Activated naive CD4-positive, alpha-beta T cell (primary cell): ENCODE results near the gene TEAD1.

ENCODE experiments used
- DNase-seq, 4 experiments: peaks; one replicate each; lab custom pipeline; 2025; lab: John Stamatoyannopoulos, UW

TEAD1 gene

GRCh38 chr11:12943311-12943710 lies 269.1 kb downstream of the TEAD1 start:
- no peak for DNase-seq

- DNase-seq = no peak
These were observed 270.7 kb downstream of the TEAD1 start for GRCh38 chr11:12944889-12945288.

DNA sequence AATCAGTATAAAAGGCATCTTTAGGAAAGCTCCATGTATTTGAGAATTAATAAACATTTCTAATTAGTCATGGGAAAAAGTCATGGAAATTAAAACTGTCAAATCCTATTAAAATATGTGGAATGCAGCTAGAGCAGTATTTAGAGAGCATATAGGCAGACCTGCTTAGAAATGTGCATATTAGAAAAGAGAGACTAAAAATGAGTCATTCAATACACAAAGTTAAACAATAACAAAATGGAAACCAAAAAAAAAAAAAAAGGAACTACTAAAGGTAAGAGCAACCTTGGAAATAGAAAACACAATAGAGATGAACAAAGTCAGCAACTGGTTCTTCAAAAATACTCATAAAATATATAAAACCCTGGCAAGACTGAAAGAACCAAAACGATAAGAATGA lies 275.2 kb downstream of the TEAD1 start:
- no peak for DNase-seq

GRCh38 chr11:12950670-12951069 lies 276.4 kb downstream of the TEAD1 start:
- DNase-seq = no peak

GRCh38 chr11:12951376-12951775 lies 277.2 kb downstream of the TEAD1 start:
- no peak for DNase-seq

DNA sequence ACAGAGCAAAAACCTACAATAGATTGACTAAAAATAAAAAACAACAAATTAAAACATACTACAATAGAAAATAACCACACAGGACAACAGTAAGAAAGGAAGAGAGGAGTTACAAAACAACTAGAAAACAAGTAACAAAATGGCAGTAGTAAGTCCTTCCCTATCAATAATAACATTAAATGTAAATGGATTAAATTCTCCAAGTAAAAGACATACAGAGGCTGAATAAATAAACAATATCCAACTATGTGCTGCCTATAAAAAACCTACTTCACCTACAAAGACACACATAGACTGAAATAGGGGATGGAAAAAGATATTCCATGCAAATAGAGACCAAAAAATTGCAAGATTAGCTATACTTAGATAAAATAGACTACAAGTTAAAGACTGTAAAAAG lies 277.9 kb downstream of the TEAD1 start:
- DNase-seq = no peak

GRCh38 chr11:12958986-12959385 lies 284.8 kb downstream of the TEAD1 start:
- DNase-seq = no peak

GRCh38 chr11:12961615-12962014 lies 287.4 kb downstream of the TEAD1 start:
- DNase-seq = no peak

- DNase-seq = no peak
These were observed 288.1 kb downstream of the TEAD1 start for GRCh38 chr11:12962306-12962705.

DNA sequence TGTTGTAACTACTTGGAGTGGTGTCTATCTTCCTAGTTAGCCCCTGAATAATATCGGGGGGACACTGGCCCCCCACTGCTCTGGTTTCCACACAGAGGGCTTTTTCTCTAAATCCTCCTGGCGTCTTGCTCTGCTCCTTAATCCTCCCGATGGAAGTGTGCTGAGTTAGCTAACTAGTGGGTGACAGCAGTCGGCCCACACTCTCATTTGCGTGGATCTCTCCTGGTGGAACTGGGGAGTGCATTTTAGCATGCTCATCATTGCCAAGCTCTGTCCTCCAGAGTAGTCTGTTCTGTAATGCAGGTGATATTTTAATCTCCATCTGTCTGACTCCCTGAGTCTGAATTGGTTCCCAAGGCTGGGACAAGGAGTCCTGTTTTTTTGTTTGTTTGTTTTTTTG lies 288.8 kb downstream of the TEAD1 start:
- no peak for DNase-seq

DNA sequence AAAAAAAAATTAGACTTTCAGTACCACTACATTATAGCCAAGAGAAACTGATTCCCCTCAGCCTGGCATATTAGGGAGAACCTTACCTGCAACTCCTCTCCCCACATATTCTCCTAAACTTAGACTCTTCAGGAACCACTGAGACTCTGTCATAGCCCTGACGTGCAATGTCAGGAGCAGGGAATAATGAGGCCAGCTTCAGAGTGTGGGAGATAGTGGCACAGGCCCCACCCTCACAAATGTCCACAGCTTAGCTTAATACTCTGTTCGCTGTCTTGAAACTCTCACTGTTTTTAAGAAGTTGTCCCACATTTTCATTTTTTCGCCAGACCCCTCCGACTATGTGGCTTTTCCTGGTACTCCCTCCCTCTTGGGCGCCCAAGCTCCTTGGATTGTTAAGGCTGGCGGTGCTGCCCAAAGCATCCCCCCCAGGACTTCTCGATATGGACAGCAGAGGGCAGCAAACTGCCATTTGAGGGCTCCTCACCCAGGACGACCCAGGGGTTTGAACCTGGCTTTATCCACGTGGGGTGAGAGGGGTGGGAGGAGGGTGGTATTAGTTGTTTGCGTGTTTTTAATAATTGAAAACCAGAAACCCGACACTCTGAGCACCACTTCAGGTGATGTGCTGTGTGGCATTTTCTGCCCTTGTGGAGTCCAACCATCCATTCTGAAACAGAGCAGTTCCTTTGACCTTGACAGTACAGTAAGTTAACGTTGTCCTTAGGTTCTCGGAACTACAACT lies 289.7 kb downstream of the TEAD1 start:
- DNase-seq = peak; percentile 11 to 36 (median 23)

DNA sequence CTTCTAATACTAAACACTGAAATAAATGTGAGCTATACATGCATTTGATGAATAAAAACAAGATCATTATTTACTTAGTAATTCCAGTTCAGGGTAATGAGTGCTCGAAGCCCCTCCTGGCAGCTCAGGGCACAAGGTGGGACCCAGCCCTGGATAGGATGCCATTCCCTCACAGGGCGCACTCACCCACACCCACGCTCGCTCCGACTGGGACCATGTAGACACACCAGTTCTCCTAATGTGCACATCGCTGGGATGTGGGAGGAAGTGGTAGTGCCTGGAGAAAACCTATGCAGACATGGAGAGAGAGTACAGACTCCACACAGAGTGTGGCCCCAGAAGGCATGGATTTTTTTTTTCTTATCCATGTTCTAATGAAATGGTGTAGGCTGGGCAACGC lies 290.4 kb downstream of the TEAD1 start:
- no peak for DNase-seq

DNA sequence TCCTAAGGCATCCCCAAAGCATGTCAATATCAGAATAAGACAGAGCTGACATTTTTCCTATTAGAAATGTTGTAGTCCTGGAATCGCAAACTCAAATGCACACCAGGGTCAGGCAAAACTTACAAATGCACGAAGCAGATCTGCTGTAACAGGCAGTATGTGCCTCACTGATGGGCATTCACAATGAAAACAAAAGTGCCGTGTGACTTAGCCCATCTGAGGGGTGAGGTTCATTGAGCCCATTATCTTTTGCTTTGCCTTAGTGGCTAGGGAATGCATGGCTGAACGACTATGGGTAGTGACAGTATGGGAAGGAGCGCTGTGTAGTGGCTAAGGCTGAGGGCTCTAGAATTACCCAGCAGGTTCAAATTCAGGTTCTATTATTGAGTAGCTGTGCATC lies 291.8 kb downstream of the TEAD1 start:
- no peak for DNase-seq

DNA sequence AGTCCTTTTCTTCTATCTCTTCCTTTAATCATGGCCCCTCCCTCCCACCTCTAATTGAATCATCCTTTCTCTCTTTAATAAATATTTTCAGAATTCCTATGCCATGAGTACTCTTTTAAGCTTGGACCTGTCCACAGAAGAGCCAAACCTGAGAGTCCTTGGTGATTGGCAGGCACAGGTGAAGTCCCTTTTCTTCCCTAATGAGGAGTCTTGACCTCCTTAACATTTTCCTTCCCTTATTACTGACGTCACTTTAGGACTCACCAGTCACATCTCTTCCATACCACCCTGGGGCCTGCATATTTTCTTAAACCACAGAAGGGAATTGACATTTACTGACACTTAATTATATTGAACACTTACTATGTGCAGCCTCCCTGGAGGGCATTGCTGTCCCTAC lies 293.9 kb downstream of the TEAD1 start:
- DNase-seq = no peak

GRCh38 chr11:12968826-12969225 lies 294.6 kb downstream of the TEAD1 start:
- no peak for DNase-seq

DNA sequence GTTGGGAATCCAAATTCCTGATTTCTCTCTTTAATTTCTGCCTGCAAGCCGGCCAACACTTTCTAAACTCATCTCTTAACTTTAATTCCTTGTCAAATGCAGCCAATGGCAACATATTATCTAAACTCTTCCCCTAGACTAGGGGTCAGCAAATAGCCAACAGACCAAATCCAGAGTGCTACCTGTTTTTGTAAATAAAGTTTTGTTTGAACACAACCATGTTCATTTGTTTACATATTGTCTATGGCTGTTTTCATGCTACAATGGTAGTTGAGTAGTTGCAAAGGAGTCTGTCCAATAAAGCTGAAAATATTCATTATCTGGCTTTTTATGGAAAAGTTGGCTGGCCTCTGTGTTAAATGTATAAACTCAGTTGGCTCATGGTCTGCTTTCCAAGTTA lies 297.7 kb downstream of the TEAD1 start:
- DNase-seq = no peak

- DNase-seq = no peak
These were observed 299.4 kb downstream of the TEAD1 start for GRCh38 chr11:12973528-12974181.

DNA sequence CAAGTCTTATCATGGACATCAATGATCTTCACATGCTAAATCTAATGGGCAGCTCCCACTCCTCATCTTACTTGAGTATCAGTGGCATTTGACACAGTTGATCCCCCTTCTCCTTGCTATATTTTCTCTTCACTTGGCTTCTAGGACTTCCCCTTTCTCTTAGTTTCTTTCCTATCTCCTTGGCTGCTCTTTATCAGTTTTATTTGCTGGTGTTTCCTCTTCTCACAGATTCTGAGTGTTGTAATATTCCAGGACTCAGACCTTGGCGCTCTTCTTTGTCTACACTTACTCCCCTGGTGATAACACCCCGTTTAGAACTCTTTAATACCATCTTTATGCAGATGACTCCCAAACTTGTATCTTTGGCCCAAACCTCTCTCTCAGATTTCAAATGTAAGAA lies 301.0 kb downstream of the TEAD1 start:
- no peak for DNase-seq

- DNase-seq = no peak
These were observed 305.9 kb downstream of the TEAD1 start for GRCh38 chr11:12979928-12980689.

- DNase-seq = no peak
These were observed 307.7 kb downstream of the TEAD1 start for GRCh38 chr11:12981676-12982522.

DNA sequence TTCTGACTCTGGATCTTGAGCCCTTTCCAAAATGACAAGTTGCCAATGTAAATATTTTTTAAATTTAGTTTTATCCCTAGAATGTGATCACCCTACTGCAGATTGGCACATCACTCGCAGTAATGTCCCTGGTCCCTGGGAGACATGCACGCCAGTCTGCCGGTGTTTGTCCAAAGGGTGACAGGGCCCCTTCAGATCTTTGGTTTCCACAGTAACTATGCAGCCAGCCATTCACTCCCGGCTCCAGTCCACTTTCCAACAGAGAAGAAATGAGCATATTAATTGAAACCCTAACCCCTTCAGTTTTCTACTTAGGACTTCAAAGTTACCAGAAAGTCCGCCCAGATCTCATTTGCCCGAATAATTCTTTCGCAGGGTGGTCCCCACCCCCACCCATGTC lies 309.1 kb downstream of the TEAD1 start:
- DNase-seq = no peak
